HG02885 (cell line): ENCODE data around the gene CNTNAP2.

Source experiments
- ATAC-seq: cut with Tn5 transposase; IDR thresholded peaks from one replicate; pipeline ENCODE4 v1.9.1; 2021; ENCODE audit warnings: mild to moderate bottlenecking; ENCODE audit not compliant: unreplicated experiment, poor library complexity

The CNTNAP2 gene

GRCh38 chr7:147829016-147829415 is 1712.4 kb downstream of the CNTNAP2 start:
- no peak for ATAC-seq

- no peak for ATAC-seq
Measured at GRCh38 chr7:147833557-147833956, 1717.0 kb downstream of the CNTNAP2 start.

DNA sequence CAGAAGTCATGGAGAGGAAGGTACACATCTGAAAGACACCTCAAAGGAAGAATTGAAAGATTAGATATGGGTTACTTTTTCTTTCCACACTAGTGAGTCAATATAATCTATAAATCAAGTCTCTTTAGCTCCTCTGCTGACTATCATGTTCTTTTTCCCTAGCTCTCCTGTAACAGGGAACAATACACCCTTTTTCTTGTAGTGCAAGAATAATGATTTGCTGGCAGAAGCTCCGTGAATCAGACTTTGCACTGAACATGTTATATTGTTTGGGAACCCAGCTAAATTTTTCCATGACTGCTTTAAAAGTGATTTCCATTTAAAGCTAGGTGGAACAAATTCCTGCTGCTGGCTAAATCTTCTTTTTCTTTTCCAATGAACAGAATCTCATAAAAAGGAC is 1717.4 kb downstream of the CNTNAP2 start:
- no peak for ATAC-seq

GRCh38 chr7:147852833-147853232 is 1736.2 kb downstream of the CNTNAP2 start:
- no peak for ATAC-seq

DNA sequence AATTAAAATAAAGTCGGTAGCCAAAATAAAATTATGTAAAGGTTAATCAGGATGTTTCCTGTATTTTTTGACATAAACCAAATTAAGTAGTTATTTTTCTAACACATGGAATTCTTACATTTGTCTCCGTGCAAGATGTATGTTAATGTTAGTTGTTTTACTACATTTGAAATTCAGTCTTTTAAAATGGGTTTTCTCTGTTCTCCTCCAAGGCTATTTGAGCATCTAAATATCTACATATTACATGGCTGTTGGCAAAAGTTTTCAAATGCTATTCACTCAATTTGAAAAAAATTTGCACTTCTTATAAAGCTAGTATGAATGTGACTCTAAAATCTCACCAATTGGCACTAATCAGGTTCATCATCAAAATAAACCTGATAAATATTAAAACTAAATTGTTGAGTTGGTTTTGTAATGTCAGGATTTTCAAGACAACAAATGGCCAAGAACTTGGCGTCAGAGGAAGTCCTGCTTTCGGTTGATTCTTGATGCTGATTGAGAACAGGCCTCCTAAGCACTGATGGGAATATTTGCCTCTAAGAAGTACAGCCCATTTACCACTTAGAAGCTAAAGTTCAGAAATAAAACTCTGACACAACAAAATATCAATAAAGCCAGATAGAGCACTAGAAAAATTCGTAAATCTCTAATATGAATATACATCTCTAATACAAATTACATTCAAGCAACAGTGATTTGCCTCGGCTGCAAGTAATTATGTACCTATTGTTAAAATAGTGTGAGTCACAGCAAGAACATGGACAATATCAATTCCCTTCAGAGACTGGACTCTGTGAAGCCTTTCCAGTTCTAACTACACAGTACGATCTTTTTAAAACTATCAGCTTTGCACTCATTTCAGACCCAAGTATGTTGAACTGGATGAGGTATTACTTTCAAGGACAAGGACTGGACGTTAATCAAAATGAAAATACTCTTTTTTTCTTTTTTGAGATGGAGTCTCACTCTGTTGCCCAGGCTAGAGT is 1740.8 kb downstream of the CNTNAP2 start:
- ATAC-seq, result no peak

DNA sequence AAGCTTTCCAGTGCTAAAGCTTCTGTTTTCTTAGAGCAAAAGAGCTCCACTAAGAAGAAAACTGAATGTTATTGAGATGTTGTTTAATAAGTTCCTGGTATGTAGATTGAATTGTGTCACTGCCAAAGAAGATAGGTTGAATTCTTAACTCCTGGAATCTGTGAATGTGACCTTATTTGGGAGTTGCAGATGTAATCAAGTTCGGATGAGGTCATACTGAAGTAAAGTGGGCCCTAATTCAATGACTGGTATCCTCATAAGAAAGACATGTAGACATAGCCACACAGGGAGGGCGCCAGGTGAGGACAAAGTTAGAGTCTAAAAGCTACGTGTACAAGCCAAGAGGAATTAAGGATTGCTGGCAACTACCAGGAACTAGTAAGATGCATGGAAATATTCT is 1741.8 kb downstream of the CNTNAP2 start:
- no peak for ATAC-seq

- no peak for ATAC-seq
Measured at GRCh38 chr7:147859033-147859432, 1742.4 kb downstream of the CNTNAP2 start.

- ATAC-seq, result no peak
Measured at GRCh38 chr7:147859486-147859885, 1742.9 kb downstream of the CNTNAP2 start.

DNA sequence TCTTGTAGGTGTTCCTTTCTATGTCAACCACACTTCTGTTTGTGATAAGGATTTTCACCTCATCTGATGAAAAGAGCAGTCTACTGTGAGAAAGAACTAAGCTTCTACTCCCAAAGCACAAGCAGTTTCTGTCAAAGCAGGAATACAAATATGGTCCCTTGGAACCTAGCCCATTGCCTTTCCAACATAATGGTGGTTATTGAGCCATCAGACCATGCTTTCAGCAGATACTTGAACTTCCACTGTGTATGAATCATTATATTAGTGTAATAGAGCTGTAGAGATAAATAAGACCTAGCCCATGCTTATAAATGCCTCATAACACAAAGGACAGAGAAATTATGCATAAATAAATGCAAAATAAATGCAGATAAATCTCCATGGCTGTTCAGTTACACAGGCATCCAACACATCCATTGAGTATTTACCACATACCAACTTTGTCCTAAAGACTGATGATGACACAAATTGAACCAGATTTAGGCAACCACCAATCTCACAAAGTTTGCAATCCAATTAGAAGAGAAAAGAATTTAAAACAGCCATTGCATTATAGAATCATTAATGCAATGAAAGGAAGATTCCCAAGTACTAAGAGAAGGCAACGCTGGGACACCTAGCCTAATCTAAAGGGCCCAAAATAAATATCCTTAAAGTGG is 1744.6 kb downstream of the CNTNAP2 start:
- ATAC-seq, result no peak

DNA sequence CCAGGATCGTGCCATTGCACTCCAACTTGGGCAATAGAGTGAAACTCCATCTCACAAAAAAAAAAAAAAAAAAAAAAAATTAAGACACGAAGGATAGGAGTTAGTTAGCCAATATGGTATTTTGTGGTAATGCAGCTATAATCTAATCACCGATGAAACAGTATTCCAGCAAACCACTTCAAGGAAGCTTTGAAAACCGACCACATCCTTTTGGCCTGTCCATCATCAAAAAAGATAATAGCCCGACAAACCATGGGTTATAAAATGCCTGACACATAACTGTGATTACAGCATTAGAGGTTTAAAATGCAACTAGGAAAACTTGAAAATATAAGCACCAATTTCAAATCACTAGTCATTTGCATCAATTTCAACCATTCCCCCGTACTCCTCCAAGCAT is 1745.3 kb downstream of the CNTNAP2 start:
- no peak for ATAC-seq

DNA sequence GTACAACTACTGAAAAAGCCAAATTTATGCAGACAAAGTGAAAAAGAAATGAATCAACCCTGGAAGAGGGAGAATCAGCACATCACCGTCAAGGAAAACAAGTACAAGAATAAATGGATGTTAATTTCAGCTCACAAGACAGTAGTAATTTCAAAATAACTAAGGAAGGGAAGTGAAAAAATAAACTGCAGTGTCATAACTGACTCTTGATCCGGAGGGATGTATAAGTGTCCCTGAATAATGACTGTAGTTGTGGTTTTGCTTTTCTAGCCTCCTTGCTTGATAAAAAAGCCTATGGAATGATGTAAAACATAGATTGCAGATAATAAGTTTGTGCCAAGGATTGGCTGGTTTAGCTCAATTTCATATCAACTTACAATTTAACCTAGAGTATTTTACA is 1752.9 kb downstream of the CNTNAP2 start:
- ATAC-seq, result no peak

DNA sequence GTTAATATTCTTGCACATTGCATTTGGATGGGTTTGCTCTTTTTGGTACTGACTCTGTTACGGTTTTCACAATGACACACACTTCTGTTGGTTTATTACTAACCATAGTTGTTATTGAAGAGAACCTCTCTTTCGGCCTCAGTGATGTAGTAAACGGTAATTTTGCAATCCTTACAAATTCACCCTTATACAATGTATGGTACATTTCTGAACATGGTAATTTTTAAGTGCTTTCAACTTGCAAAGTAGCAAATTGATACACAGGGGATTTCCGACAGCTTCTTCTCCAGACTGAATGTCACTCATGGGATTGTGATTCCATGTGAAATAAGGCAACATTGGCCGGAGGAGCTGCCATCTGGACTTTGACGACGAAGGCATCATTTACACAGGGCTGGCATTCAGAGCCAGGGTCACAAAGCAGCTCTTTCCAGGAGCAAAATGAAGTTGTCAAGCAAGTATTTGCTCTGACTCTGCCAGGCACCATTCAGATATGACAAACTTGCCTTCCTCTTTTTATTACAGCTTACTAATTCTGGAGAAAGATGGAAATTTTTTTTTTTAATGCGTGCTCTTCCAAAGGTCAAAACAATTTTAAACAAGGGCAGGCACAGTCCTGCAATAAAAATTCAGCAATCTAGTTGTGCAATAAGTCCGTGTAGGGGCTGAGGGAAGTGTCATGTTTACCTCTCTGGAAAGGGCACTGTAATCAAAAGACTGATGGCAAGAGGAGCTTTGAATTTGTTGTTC is 1762.5 kb downstream of the CNTNAP2 start:
- no peak for ATAC-seq

DNA sequence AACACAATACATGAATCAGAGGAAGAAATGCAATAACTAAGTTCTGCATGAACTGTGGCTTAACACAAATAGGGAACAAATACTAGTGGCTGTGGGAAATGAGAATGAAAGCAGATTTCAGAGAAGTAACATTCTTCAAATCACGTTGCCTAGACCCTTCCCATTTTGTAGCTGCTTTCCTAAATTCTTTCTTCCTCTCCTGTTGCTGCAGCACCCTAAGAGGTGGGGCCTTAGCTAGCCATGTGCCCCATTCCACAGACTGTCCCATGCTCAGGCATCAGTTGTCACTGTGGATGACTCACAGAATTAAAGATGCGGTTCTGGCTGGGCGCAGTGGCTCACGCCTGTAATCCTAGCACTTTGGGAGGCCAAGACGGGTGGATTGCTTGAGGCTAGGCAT is 1769.3 kb downstream of the CNTNAP2 start:
- no peak for ATAC-seq

DNA sequence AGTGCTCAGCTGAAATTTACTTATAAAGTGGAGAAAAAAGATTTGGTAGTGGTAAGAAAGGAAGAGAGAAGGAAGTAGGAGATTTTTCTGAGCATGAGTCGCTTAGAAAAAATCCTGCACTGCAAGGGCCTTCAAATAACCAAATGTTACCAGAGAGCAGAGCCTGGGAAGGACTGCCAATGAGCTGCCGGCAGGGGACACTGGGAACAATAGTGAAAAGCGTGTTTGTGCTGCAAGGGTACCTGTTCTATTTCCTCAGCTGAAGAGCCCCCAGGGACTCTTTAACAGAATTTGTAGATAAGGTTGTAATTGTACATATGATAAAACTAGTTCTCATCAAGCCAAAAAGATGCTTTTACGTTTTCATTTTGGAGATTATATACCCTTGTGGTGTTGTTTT is 1777.7 kb downstream of the CNTNAP2 start:
- ATAC-seq, result no peak

- no peak for ATAC-seq
Measured at GRCh38 chr7:147896121-147896520, 1779.5 kb downstream of the CNTNAP2 start.

GRCh38 chr7:147903536-147904218 is 1787.1 kb downstream of the CNTNAP2 start:
- no peak for ATAC-seq

DNA sequence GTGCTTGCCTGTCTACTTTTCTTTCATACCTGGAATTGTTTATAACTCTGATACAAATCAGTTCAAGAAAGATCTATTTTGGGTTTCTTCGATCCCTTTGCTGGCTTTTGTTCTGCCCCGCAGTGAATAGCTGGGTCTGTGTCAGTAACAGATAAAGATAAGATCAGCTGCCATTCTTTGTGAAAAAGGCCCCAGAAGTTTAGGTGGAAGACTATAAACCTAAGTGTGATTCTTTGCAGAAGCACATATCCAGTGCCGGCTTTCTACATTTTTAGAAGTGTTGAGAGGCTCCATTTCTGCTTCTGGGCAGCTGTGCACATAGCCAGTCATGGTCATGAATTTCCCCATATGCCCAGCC is 1787.6 kb downstream of the CNTNAP2 start:
- no peak for ATAC-seq

GRCh38 chr7:147909431-147910148 is 1793.0 kb downstream of the CNTNAP2 start:
- no peak for ATAC-seq

- no peak for ATAC-seq
Measured at GRCh38 chr7:147911201-147911601, 1794.6 kb downstream of the CNTNAP2 start.

GRCh38 chr7:147912291-147912690 is 1795.7 kb downstream of the CNTNAP2 start:
- no peak for ATAC-seq
